Epithelial cell of esophagus (primary cell): Measurements from ENCODE around the gene BTBD6.

Experiments
- DNase-seq: peaks from one replicate; pipeline ENCODE4 v3.0.0; 2010; ENCODE audit warnings: low read depth
- H3K4me3 ChIP-seq: 2 replicates; pipeline ENCODE4 v1.5.1; 2011; ENCODE audit warnings: mild to moderate bottlenecking, low read length, control low read depth
- TF ChIP-seq, protein P1 (sequence below): IDR thresholded peaks from 2 replicates; pipeline ENCODE4 v1.5.1; 2011; ENCODE audit warnings: low read depth, mild to moderate bottlenecking, low read length, control low read depth, inconsistent platforms; ENCODE audit not compliant: insufficient read depth; ENCODE audit errors: missing control alignments

The BTBD6 gene

DNA sequence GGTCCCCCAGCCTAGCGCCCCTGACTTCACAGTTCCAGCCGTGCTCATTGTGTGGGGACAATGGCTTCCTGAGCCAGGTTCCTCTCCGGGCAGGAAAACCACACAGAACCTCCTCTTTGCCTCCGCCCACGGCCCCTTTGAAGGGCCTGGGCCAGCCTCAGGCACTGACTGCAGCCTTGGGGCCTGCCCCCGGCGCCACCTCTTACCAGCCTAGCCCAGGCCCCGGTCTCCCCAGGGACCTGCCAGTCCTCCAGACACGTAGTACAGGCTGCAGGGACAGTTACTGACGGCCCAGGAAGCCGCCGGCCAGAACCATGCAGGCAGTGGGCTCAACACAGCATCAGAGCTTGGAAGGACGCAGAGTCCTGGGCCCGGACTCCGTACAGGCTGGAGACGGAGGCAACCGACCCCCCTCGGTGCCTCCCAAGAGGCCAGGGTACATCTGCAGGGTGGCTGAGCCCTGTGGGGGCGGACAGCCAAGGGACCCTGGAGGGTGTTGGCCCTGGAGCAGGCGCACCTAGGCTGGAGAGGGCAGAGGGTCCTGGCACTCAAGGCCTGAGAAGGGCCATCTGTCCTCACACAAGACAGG lies 46.3 kb upstream of the BTBD6 start:
- TF ChIP-seq, protein P1, sequence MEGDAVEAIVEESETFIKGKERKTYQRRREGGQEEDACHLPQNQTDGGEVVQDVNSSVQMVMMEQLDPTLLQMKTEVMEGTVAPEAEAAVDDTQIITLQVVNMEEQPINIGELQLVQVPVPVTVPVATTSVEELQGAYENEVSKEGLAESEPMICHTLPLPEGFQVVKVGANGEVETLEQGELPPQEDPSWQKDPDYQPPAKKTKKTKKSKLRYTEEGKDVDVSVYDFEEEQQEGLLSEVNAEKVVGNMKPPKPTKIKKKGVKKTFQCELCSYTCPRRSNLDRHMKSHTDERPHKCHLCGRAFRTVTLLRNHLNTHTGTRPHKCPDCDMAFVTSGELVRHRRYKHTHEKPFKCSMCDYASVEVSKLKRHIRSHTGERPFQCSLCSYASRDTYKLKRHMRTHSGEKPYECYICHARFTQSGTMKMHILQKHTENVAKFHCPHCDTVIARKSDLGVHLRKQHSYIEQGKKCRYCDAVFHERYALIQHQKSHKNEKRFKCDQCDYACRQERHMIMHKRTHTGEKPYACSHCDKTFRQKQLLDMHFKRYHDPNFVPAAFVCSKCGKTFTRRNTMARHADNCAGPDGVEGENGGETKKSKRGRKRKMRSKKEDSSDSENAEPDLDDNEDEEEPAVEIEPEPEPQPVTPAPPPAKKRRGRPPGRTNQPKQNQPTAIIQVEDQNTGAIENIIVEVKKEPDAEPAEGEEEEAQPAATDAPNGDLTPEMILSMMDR, result no peak
- H3K4me3 ChIP-seq, result no peak overlapping the region
- no peak for DNase-seq

DNA sequence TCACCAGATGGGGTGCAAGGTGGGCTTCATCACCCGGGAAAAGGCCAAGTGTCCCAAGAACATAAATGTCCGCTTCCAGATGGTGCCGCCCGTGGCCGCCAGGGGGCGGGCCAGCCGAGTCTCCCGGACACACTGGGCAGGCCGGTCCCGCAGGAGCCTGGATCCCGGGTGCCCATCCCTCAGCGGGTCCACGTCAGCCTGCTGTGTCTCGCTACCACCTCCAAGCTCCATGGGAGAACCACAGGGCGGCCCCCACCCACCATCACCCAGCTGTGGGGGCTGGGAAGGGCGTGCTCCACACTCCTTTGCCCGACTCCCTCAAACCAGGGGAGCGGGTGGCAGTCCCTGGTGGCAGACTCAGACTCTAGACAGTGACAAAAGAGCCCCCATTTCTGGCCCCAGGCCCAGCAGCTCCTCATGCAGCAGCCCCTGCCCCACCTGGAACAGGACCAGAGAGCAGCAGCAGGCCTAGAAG lies 45.2 kb upstream of the BTBD6 start:
- TF ChIP-seq, protein P1, result peak; percentile 76
- H3K4me3 ChIP-seq, result no peak overlapping the region
- DNase-seq, result peak; percentile 76

GRCh38 chr14:105203701-105204100 lies 44.6 kb upstream of the BTBD6 start:
- TF ChIP-seq, protein P1, result no peak
- no peak overlapping the region for H3K4me3 ChIP-seq
- DNase-seq, result no peak

DNA sequence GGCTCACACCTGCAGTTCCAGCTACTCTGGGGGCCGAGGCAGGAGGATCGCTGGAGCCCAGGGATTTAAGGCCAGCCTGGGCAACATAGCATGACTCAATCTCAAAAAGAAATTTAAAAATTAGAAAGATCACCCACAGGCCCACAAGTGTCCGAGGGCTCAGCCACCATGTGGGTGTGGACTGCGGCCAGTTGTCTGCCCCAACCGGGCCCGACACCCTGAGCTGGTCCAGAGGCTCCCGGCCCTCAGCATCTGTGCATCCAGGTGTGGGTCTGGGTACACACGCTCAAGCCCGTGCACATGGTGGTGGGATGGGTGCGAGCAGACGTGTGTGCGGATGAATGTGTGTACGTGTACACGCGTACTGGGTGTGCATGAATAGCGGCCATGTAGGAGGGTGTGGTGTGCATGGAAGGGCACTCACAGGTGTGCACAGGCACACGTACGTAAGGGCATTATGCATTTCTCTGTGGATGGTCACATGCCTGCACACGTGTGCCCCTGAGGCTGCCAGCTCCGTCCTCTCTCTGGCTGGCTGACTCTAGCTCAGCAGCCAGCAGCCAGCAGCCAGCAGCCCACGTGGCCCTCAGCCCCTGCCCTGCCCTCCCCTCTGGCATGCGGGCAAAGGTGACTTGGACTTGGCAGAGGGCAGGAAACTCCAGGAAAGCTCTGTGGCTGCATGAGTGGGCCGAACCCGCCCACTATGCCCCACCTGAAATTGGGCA lies 44.0 kb upstream of the BTBD6 start:
- TF ChIP-seq, protein P1, result no peak
- no peak overlapping the region for H3K4me3 ChIP-seq
- DNase-seq, result peak; percentile 65

DNA sequence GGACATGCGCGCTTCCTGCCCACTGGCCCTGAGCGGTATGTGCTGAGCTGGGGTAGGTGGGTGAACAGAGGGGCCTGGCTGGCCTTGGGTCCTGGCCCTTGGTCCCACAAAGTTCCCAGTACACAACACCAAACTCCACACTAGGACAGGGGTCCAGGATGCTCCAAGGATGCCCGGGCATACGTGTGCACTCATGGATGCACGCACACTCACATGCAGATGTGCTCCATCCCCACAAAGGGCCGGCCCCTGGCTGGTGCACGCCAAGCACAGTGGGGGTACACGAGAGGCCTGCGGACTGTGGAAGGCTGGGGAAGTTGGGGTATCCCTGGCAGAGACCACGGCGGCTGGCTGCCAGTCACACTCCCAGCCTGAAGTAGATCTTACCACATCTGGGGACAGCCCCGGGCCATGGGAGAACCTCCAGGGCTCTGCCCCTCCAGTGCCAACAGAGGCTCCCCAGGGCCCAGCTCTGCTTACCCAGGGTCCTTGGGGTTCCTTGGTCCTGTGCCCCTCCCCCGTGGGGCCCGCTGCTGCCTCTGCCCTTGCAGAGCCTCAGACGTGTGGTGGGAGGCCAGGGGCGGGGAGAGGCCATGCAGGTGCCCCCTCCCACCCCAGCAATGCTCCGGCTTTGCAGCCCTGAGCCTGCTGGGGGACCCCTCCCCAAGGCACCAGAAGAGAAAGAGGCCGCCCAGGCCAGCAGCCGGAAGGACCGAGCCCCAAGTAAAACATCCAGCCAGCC lies 43.2 kb upstream of the BTBD6 start:
- no peak for DNase-seq
- TF ChIP-seq, protein P1, result no peak
- no peak overlapping the region for H3K4me3 ChIP-seq

DNA sequence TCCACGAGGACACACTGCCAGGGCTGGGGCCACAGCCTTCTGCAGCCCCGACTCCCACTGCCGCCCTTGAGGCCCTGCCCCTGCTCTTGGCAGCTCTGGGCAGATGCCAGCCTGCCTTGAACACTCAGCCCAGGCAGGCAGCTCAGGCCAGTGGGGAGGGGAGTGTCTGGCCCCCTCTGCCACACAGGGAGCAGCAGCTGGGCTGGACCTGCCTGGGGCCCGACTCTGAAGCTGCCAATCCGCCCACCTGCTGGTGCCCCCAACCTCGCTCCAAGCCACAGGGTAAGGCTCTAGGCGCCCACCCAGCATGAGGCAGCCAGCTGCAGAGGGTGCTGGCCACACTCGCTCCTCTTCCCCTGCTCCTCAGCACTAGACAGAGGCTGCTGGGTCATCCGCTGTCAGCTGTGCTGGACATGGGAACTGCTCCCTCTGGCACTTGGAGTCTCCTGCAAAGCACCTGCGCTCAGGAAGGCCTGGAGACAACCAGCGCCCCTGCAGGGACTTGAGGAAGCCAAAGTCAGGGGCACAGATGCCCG lies 42.6 kb upstream of the BTBD6 start:
- TF ChIP-seq, protein P1, result no peak
- H3K4me3 ChIP-seq, result no peak overlapping the region
- no peak for DNase-seq
